IMR-90 (cell line): ENCODE measurements around the gene OR2A42. TPM values are rescaled to one million over a fixed set of nuclear protein-coding genes. Genes with fewer than 3 reads are reported as not detected.
A peak's percentile ranks its signal among the peaks of the same experiment; 100 is the strongest.
"Not testable (repeated sequence)": the region's sequence is repeated elsewhere in the genome, so short reads cannot be mapped to it uniquely, and the experiment has no call there.

Experiments used
- ATAC-seq: fragments of 200-7000 bp; cut with Tn5 transposase; 2 replicates; pipeline ENCODE4 v1.9.1; 2020; ENCODE audit warnings: low read depth, mild to moderate bottlenecking, moderate library complexity
- BruUV-seq: library from RNA; stranded (reverse); fragments of 400-500 nt; replicated peaks from 2 replicates; lab custom pipeline; 2021; lab: Mats Ljungman, UMichigan
- CTCF ChIA-PET: fragments of 300-600 bp; formaldehyde crosslinking; extraction: SDS; loops from one replicate; lab custom pipeline; 2021; ENCODE audit warnings: antibody characterized with exemption; lab: Yijun Ruan, JAX
- POLR2A ChIA-PET: fragments of 300-600 bp; sonication (Branson Sonifier 250); formaldehyde crosslinking; loops from one replicate; lab custom pipeline; 2022; ENCODE audit warnings: antibody characterized with exemption; ENCODE audit not compliant: unreplicated experiment; lab: Charles Lee
- DNase-seq: peaks from one replicate; pipeline ENCODE4 v3.0.0; 2013
- H2AFZ ChIP-seq: replicated peaks from 2 replicates; pipeline ENCODE3; 2013; ENCODE audit warnings: low read length, mild to moderate bottlenecking; ENCODE audit not compliant: poor library complexity
- H2AK5ac ChIP-seq: 2 replicates; pipeline ENCODE4 v1.6.1; 2013; ENCODE audit warnings: low read depth, low read length, inconsistent platforms
- H2AK9ac ChIP-seq: replicated peaks from 2 replicates; pipeline ENCODE3; 2013; ENCODE audit warnings: mild to moderate bottlenecking, low read depth, low read length, moderate library complexity; ENCODE audit not compliant: poor library complexity
- H2BK120ac ChIP-seq: 2 replicates; pipeline ENCODE4 v1.6.1; 2013; ENCODE audit warnings: low read depth, low read length, inconsistent platforms
- H2BK15ac ChIP-seq: 3 replicates; pipeline ENCODE4 v1.6.1; 2013; ENCODE audit warnings: low read depth, low read length, inconsistent platforms
- H2BK20ac ChIP-seq: 2 replicates; pipeline ENCODE4 v1.6.1; 2013; ENCODE audit warnings: low read depth, mild to moderate bottlenecking, inconsistent platforms, low read length, moderate library complexity
- H2BK5ac ChIP-seq: 2 replicates; pipeline ENCODE4 v1.6.1; 2013; ENCODE audit warnings: mild to moderate bottlenecking, low read depth, low read length, inconsistent platforms; ENCODE audit not compliant: poor library complexity, severe bottlenecking
- H3K14ac ChIP-seq: replicated peaks from 2 replicates; pipeline ENCODE4 v1.6.1; 2013; ENCODE audit warnings: low read depth, low read length, inconsistent platforms
- H3K18ac ChIP-seq: 2 replicates; pipeline ENCODE4 v1.6.1; 2013; ENCODE audit warnings: low read depth, low read length, control low read depth
- H3K23ac ChIP-seq: 2 replicates; pipeline ENCODE4 v1.6.1; 2013; ENCODE audit warnings: low read depth, low read length, inconsistent platforms
- H3K27ac ChIP-seq: 2 replicates; pipeline ENCODE4 v1.5.1; 2013; ENCODE audit warnings: mild to moderate bottlenecking, control low read depth, low read length; ENCODE audit not compliant: insufficient read depth
- H3K27me3 ChIP-seq: 2 replicates; pipeline ENCODE4 v1.6.1; 2013; ENCODE audit warnings: low read length; ENCODE audit not compliant: control insufficient read depth, insufficient read depth
- H3K36me3 ChIP-seq: 2 replicates; pipeline ENCODE4 v1.6.1; 2013; ENCODE audit warnings: low read length, mixed read lengths; ENCODE audit not compliant: control insufficient read depth, insufficient read depth
- H3K4ac ChIP-seq: 2 replicates; pipeline ENCODE4 v1.6.1; 2013; ENCODE audit warnings: low read depth, low read length, inconsistent platforms
- H3K4me1 ChIP-seq: 2 replicates; pipeline ENCODE4 v1.6.1; 2013; ENCODE audit warnings: low read length, mixed read lengths; ENCODE audit not compliant: control insufficient read depth, insufficient read depth
- H3K4me2 ChIP-seq: 2 replicates; pipeline ENCODE4 v1.6.1; 2013; ENCODE audit warnings: low read depth, mild to moderate bottlenecking, control low read depth, low read length, moderate library complexity
- H3K4me3 ChIP-seq: 2 replicates; pipeline ENCODE4 v1.5.1; 2013; ENCODE audit warnings: low read depth, mild to moderate bottlenecking, control low read depth, low read length, moderate library complexity; ENCODE audit not compliant: insufficient read depth
- H3K56ac ChIP-seq: 2 replicates; pipeline ENCODE4 v1.6.1; 2013; ENCODE audit warnings: low read length, inconsistent platforms; ENCODE audit not compliant: insufficient read depth; ENCODE audit errors: extremely low read depth
- H3K79me1 ChIP-seq, 2 experiments: 2 replicates each; pipeline ENCODE4 v1.6.1; 2013; ENCODE audit warnings: low read length in 2 of 2, inconsistent platforms in 1 of 2, low read depth in 1 of 2
- H3K9ac ChIP-seq: 2 replicates; pipeline ENCODE4 v1.6.1; 2013; ENCODE audit warnings: low read depth, low read length, control low read depth
- H3K9me1 ChIP-seq: 2 replicates; pipeline ENCODE4 v1.6.1; 2013; ENCODE audit warnings: low read length, inconsistent platforms; ENCODE audit not compliant: insufficient read depth
- H3K9me3 ChIP-seq: 2 replicates; pipeline ENCODE4 v1.6.1; 2013; ENCODE audit warnings: low read length; ENCODE audit not compliant: control insufficient read depth, insufficient read depth
- H4K20me1 ChIP-seq: 2 replicates; pipeline ENCODE4 v1.6.1; 2013; ENCODE audit warnings: low read length, inconsistent platforms; ENCODE audit not compliant: insufficient read depth
- H4K5ac ChIP-seq: 2 replicates; pipeline ENCODE4 v1.6.1; 2013; ENCODE audit warnings: mild to moderate bottlenecking, low read depth, low read length, control low read depth
- H4K8ac ChIP-seq, 2 experiments: 2 replicates each; pipeline ENCODE4 v1.6.1; 2013; ENCODE audit warnings: low read depth in 2 of 2, low read length in 2 of 2, control low read depth in 1 of 2, inconsistent platforms in 1 of 2
- H4K91ac ChIP-seq: 2 replicates; pipeline ENCODE4 v1.6.1; 2013; ENCODE audit warnings: low read depth, low read length, inconsistent platforms; ENCODE audit not compliant: insufficient read depth
- WGBS, 2 experiments: methylation state at CpG; one replicate each; pipeline versions ENCODE4 v1.1.5 to v1.1.7; 2013; ENCODE audit warnings: missing lambda C conversion rate in 2 of 2; ENCODE audit not compliant: insufficient read length in 1 of 2; ENCODE audit errors: extremely low coverage in 2 of 2; 5-methylcytosine and 5-hydroxymethylcytosine counted together
- dilution Hi-C: fragments of 300-500 bp; cut with HindIII; formaldehyde crosslinking; loops from one replicate; pipeline ENCODE4 v1.14.3; 2018; ENCODE audit warnings: low sequenced_read_pairs; ENCODE audit not compliant: unreplicated experiment
- in situ Hi-C: fragments of 300-500 bp; cut with MboI; formaldehyde crosslinking; loops from 3 replicates; pipeline ENCODE4 v1.14.3; 2019; ENCODE audit warnings: low sequenced_read_pairs, inconsistent platforms, mixed read lengths
- intact Hi-C: fragments of 100-400 bp; cut with micrococcal nuclease; formaldehyde crosslinking; loops from 2 replicates; pipeline ENCODE4 v1.10.0; 2022
- polyA plus RNA-seq, 3 experiments: library from polyadenylated mRNA; depleted of rRNA; stranded (reverse); fragments of >200 nt; gene quantifications; 2 replicates each; pipeline ENCODE4 v1.2.3, GENCODE V29; 2012; ENCODE audit warnings: low replicate concordance in 1 of 3
- total RNA-seq: library from RNA; depleted of rRNA; stranded (reverse); fragments of >200 nt; gene quantifications from 2 replicates; pipeline ENCODE4 v1.2.3, GENCODE V29; 2012

Gene OR2A42
- total and polyA plus RNA-seq, 2 of the 4 experiments (the other 2 are of a cell fraction) = not detected

GRCh38 chr7:144231027-144231426, 8.4 kb downstream of the OR2A42 start:
- H3K79me1 ChIP-seq, H2BK120ac ChIP-seq, H3K9me1 ChIP-seq, H4K8ac ChIP-seq, H3K9me3 ChIP-seq, H2AFZ ChIP-seq, H3K4me1 ChIP-seq, intact Hi-C loops, CTCF ChIA-PET, BruUV-seq, H3K56ac ChIP-seq, H3K23ac ChIP-seq, H4K20me1 ChIP-seq, H3K4me3 ChIP-seq, H3K14ac ChIP-seq, H2BK20ac ChIP-seq, H2AK5ac ChIP-seq, H3K27me3 ChIP-seq, DNase-seq, POLR2A ChIA-PET, H3K18ac ChIP-seq, H2BK5ac ChIP-seq, H4K91ac ChIP-seq, H3K4me2 ChIP-seq, H3K36me3 ChIP-seq, dilution Hi-C loops, H2BK15ac ChIP-seq, H2AK9ac ChIP-seq, H4K5ac ChIP-seq, in situ Hi-C loops, H3K27ac ChIP-seq, H3K9ac ChIP-seq, ATAC-seq, H3K4ac ChIP-seq: not testable (repeated sequence)
- no CpG with 5 or more reads among the region's 2 CpGs for WGBS, 2 experiments

DNA sequence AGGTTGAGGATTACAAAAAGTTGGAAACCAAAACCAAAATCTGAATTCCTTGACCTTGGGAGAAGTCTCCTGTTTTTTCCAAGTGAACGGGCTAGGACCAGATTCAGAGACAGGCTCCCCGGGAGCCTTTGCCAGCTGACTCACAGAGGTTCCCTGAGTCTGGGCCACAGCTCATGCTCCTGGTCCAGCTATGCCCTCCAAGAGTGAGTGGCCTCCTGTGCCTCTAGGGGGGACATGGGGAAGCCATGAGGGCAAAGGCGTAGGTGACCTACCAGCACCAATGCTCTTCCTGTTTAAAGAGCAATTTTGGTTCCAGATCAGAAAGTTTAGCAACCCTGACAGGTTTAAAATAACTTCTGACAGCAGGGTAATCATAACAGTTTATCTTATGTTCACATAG, 10.6 kb downstream of the OR2A42 start:
- peak; percentile 49; the same call in 1 of the 2 replicates for ATAC-seq
- dilution Hi-C loops = not testable (repeated sequence)

More for the DNA sequence above, 10.6 kb downstream of the OR2A42 start:
- H3K4me2 ChIP-seq, H2BK5ac ChIP-seq, H3K56ac ChIP-seq, H3K14ac ChIP-seq, H2AFZ ChIP-seq, H3K9me1 ChIP-seq, H2BK120ac ChIP-seq, H3K4ac ChIP-seq, H4K8ac ChIP-seq, POLR2A ChIA-PET, H3K18ac ChIP-seq, H3K9me3 ChIP-seq, CTCF ChIA-PET, H2BK15ac ChIP-seq, H3K4me1 ChIP-seq, intact Hi-C loops, H3K9ac ChIP-seq, in situ Hi-C loops, H3K23ac ChIP-seq, H3K27ac ChIP-seq, H2AK5ac ChIP-seq, H4K5ac ChIP-seq, H4K20me1 ChIP-seq, H3K79me1 ChIP-seq, H2AK9ac ChIP-seq, H3K4me3 ChIP-seq, DNase-seq, H3K27me3 ChIP-seq, H4K91ac ChIP-seq, BruUV-seq, H3K36me3 ChIP-seq, H2BK20ac ChIP-seq: not testable (repeated sequence)
- WGBS, 2 experiments = 0% methylated on average over 1 of the region's 3 CpGs; no CpG with 5 or more reads in 1 of the 2 experiments
